Cortex of kidney (tissue), 1 donor: Measurements from ENCODE around the gene PKNOX1.
"Not testable (repeated sequence)": the region's sequence is repeated elsewhere in the genome, so short reads cannot be mapped to it uniquely, and the experiment has no call there.

ENCODE experiments used
- DNase-seq: peaks from one replicate; lab custom pipeline; 2025; lab: John Stamatoyannopoulos, UW

Gene PKNOX1

GRCh38 chr21:42956824-42957630 is 17.3 kb upstream of the PKNOX1 start:
- no peak for DNase-seq

- not testable (repeated sequence) for DNase-seq
These were observed 16.2 kb upstream of the PKNOX1 start for GRCh38 chr21:42958122-42958521.

- no peak for DNase-seq
These were observed 14.6 kb upstream of the PKNOX1 start for GRCh38 chr21:42959728-42960127.

- no peak for DNase-seq
These were observed 11.9 kb upstream of the PKNOX1 start for GRCh38 chr21:42962380-42963007.

- DNase-seq, result no peak
These were observed 10.3 kb upstream of the PKNOX1 start for GRCh38 chr21:42964086-42964485.

GRCh38 chr21:42964546-42965210 is 9.7 kb upstream of the PKNOX1 start:
- DNase-seq, result no peak

- no peak for DNase-seq
These were observed 9.2 kb upstream of the PKNOX1 start for GRCh38 chr21:42965211-42965560.

GRCh38 chr21:42967616-42968015 is 6.7 kb upstream of the PKNOX1 start:
- DNase-seq, result not testable (repeated sequence)

- DNase-seq, result no peak
These were observed 5.2 kb upstream of the PKNOX1 start for GRCh38 chr21:42969193-42969600.

GRCh38 chr21:42970946-42971653 is 3.3 kb upstream of the PKNOX1 start:
- no peak for DNase-seq

GRCh38 chr21:42971897-42972275 is 2.5 kb upstream of the PKNOX1 start:
- no peak for DNase-seq

GRCh38 chr21:42973309-42973990 is 912 bp upstream of the PKNOX1 start:
- DNase-seq, result no peak

- DNase-seq, result no peak
These were observed 764 bp downstream of the PKNOX1 start for GRCh38 chr21:42974832-42975820.

GRCh38 chr21:42975886-42976608 is 1.7 kb downstream of the PKNOX1 start:
- DNase-seq, result no peak

GRCh38 chr21:42980312-42981213 is 6.2 kb downstream of the PKNOX1 start:
- DNase-seq, result no peak

GRCh38 chr21:42981214-42981523 is 6.8 kb downstream of the PKNOX1 start:
- no peak for DNase-seq

- no peak for DNase-seq
These were observed 7.5 kb downstream of the PKNOX1 start for GRCh38 chr21:42981862-42982261.

GRCh38 chr21:42983103-42983502 is 8.7 kb downstream of the PKNOX1 start:
- DNase-seq, result no peak

GRCh38 chr21:42983869-42984268 is 9.5 kb downstream of the PKNOX1 start:
- DNase-seq, result no peak
